ENCODE results near the gene HTRA1.

HTRA1 gene

DNA sequence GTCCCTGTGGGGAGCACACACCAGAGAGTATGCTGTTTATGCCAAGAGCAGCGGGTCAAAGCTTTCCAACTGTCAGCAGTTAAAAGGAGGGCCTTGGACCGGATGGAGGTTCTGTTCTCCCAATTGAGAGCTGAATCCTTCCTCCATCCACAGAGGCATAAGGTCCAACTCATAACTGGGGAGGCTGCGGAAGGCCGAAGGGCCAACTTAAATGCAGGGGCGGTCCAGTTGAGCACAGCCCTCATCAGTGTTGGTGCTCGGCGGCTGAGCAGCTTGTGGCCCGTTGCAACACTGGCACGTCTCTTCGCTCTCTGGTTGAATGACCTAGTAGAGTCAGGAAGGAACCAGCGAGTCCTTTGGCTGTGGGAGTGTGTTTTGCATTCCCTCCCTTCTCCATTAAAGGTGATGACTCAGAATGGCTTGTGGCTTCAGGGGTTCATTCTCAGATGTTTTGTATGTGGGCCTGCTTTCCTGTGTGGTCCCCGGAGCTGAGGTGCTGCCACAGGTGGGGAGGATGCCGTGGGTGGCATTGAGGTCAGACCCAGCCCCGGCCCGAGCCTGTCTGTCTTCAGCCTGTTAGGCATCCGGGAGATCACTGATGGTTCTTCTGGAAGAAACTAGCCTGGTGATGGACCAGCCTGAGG lies 54.4 kb downstream of the HTRA1 start (continued):
- TF ChIP-seq, protein P1, sequence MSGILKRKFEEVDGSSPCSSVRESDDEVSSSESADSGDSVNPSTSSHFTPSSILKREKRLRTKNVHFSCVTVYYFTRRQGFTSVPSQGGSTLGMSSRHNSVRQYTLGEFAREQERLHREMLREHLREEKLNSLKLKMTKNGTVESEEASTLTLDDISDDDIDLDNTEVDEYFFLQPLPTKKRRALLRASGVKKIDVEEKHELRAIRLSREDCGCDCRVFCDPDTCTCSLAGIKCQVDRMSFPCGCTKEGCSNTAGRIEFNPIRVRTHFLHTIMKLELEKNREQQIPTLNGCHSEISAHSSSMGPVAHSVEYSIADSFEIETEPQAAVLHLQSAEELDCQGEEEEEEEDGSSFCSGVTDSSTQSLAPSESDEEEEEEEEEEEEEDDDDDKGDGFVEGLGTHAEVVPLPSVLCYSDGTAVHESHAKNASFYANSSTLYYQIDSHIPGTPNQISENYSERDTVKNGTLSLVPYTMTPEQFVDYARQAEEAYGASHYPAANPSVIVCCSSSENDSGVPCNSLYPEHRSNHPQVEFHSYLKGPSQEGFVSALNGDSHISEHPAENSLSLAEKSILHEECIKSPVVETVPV (CRISPR knock-in tag; IDR thresholded peaks at IDR 0.05) = no peak
- TF ChIP-seq PPARA (CRISPR knock-in tag; IDR thresholded peaks at IDR 0.05; ENCODE audit: borderline replicate concordance) (no peak), TCF4 (CRISPR knock-in tag; IDR thresholded peaks at IDR 0.05; ENCODE audit: borderline replicate concordance) (no peak), ZFP3 (CRISPR knock-in tag; IDR thresholded peaks at IDR 0.05) (no peak), OSR1 (CRISPR knock-in tag; IDR thresholded peaks at IDR 0.05) (no peak), ISL1 (CRISPR knock-in tag; IDR thresholded peaks at IDR 0.05) (no peak), TOX (CRISPR knock-in tag; IDR thresholded peaks at IDR 0.05; ENCODE audit: borderline replicate concordance) (no peak), ZNF8 (CRISPR knock-in tag; IDR thresholded peaks at IDR 0.05) (no peak), ZFP30 (CRISPR knock-in tag; IDR thresholded peaks at IDR 0.05) (no peak), ZNF70 (CRISPR knock-in tag; IDR thresholded peaks at IDR 0.05) (no peak), RARB (CRISPR knock-in tag; IDR thresholded peaks at IDR 0.05) (no peak)
- TF ChIP-seq, protein P2, sequence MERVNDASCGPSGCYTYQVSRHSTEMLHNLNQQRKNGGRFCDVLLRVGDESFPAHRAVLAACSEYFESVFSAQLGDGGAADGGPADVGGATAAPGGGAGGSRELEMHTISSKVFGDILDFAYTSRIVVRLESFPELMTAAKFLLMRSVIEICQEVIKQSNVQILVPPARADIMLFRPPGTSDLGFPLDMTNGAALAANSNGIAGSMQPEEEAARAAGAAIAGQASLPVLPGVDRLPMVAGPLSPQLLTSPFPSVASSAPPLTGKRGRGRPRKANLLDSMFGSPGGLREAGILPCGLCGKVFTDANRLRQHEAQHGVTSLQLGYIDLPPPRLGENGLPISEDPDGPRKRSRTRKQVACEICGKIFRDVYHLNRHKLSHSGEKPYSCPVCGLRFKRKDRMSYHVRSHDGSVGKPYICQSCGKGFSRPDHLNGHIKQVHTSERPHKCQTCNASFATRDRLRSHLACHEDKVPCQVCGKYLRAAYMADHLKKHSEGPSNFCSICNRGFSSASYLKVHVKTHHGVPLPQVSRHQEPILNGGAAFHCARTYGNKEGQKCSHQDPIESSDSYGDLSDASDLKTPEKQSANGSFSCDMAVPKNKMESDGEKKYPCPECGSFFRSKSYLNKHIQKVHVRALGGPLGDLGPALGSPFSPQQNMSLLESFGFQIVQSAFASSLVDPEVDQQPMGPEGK (CRISPR knock-in tag; IDR thresholded peaks at IDR 0.05; ENCODE audit: borderline replicate concordance) = no peak
- TF ChIP-seq, protein P3, sequence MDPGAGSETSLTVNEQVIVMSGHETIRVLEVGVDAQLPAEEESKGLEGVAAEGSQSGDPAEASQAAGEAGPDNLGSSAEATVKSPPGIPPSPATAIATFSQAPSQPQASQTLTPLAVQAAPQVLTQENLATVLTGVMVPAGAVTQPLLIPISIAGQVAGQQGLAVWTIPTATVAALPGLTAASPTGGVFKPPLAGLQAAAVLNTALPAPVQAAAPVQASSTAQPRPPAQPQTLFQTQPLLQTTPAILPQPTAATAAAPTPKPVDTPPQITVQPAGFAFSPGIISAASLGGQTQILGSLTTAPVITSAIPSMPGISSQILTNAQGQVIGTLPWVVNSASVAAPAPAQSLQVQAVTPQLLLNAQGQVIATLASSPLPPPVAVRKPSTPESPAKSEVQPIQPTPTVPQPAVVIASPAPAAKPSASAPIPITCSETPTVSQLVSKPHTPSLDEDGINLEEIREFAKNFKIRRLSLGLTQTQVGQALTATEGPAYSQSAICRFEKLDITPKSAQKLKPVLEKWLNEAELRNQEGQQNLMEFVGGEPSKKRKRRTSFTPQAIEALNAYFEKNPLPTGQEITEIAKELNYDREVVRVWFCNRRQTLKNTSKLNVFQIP (CRISPR knock-in tag; IDR thresholded peaks at IDR 0.05; ENCODE audit: borderline replicate concordance, low read depth) = no peak

DNA sequence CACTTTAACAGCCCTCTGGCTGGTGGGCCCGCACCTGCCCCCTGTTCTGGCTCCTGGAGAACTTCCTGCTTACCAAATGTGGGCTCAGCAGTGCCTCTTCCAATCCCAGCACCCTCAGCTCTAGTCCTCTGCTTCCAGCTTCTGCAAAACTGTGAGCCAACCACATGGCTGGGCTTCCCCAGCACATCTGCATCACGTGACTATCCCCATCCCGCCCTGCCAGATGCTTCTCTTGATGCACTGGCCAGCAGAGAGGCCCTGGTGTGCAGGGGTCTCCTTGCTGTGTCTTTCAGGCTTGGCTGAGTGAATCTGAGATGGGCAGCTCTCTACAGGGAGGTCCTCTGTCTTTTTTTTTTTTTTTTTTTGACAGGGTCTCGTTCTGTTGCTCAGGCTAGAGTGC lies 55.4 kb downstream of the HTRA1 start:
- ATAC-seq = no peak
- TF ChIP-seq TOX (CRISPR knock-in tag; IDR thresholded peaks at IDR 0.05; ENCODE audit: borderline replicate concordance) = no peak
- no peak for TF ChIP-seq ZFP3 (CRISPR knock-in tag; IDR thresholded peaks at IDR 0.05)
- TF ChIP-seq, protein P4, sequence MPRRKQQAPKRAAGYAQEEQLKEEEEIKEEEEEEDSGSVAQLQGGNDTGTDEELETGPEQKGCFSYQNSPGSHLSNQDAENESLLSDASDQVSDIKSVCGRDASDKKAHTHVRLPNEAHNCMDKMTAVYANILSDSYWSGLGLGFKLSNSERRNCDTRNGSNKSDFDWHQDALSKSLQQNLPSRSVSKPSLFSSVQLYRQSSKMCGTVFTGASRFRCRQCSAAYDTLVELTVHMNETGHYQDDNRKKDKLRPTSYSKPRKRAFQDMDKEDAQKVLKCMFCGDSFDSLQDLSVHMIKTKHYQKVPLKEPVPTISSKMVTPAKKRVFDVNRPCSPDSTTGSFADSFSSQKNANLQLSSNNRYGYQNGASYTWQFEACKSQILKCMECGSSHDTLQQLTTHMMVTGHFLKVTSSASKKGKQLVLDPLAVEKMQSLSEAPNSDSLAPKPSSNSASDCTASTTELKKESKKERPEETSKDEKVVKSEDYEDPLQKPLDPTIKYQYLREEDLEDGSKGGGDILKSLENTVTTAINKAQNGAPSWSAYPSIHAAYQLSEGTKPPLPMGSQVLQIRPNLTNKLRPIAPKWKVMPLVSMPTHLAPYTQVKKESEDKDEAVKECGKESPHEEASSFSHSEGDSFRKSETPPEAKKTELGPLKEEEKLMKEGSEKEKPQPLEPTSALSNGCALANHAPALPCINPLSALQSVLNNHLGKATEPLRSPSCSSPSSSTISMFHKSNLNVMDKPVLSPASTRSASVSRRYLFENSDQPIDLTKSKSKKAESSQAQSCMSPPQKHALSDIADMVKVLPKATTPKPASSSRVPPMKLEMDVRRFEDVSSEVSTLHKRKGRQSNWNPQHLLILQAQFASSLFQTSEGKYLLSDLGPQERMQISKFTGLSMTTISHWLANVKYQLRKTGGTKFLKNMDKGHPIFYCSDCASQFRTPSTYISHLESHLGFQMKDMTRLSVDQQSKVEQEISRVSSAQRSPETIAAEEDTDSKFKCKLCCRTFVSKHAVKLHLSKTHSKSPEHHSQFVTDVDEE (CRISPR knock-in tag; IDR thresholded peaks at IDR 0.05) = no peak
- TF ChIP-seq BACH2 (CRISPR knock-in tag; IDR thresholded peaks at IDR 0.05; ENCODE audit: borderline replicate concordance) = no peak
- no peak for TF ChIP-seq CSDC2 (CRISPR knock-in tag; IDR thresholded peaks at IDR 0.05)
- no peak for TF ChIP-seq ARNTL (CRISPR knock-in tag; IDR thresholded peaks at IDR 0.05; ENCODE audit: borderline replicate concordance, low read depth)
- no peak for TF ChIP-seq ZNF565 (CRISPR knock-in tag; conservative IDR thresholded peaks at IDR 0.05; ENCODE audit: low read depth)
- TF ChIP-seq GLIS3 (CRISPR knock-in tag; IDR thresholded peaks at IDR 0.05) = no peak
- no peak for TF ChIP-seq RARB (CRISPR knock-in tag; IDR thresholded peaks at IDR 0.05)

DNA sequence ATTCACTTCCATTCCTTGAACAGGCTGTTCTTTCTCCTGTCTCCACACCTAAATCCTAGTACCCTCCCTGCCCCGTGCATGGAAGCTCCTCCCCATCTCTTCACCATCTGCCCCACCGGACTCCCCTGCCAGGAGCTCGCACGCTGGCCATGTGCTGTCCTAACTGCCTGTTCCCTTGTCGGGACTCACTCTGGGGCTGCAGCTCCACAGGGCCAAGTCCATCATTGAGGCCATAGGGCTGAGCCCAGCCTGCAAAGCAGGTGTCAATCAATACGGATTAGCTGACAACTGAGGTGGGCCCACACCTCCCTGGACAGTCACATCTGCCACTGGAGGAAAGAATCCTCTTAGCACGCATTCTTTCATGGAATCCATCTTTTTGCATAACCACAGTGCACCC lies 57.8 kb downstream of the HTRA1 start:
- ATAC-seq = no peak
- TF ChIP-seq, protein P5, sequence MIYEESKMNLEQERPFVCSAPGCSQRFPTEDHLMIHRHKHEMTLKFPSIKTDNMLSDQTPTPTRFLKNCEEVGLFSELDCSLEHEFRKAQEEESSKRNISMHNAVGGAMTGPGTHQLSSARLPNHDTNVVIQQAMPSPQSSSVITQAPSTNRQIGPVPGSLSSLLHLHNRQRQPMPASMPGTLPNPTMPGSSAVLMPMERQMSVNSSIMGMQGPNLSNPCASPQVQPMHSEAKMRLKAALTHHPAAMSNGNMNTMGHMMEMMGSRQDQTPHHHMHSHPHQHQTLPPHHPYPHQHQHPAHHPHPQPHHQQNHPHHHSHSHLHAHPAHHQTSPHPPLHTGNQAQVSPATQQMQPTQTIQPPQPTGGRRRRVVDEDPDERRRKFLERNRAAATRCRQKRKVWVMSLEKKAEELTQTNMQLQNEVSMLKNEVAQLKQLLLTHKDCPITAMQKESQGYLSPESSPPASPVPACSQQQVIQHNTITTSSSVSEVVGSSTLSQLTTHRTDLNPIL (CRISPR knock-in tag; IDR thresholded peaks at IDR 0.05; ENCODE audit: low read depth) = no peak
- TF ChIP-seq, protein P4 (CRISPR knock-in tag; IDR thresholded peaks at IDR 0.05) = no peak
- TF ChIP-seq RARB (CRISPR knock-in tag; IDR thresholded peaks at IDR 0.05) (no peak), ZFP30 (CRISPR knock-in tag; IDR thresholded peaks at IDR 0.05) (no peak)
- TF ChIP-seq, protein P3 (CRISPR knock-in tag; IDR thresholded peaks at IDR 0.05; ENCODE audit: borderline replicate concordance, low read depth) = no peak
- TF ChIP-seq, protein P2 (CRISPR knock-in tag; IDR thresholded peaks at IDR 0.05; ENCODE audit: borderline replicate concordance) = no peak

Data from SK-N-SH treated with all-trans-retinoic acid at 6 μM for 48 hours (cell line).